Cardiac septum (tissue), 1 donor: ENCODE results near the gene HTR1E. TPM values are rescaled to one million over a fixed set of nuclear protein-coding genes. Genes with fewer than 3 reads are reported as not detected.

Experiments
- total RNA-seq: library from RNA; stranded (reverse); fragmentation: NEBNext Ultra II Directional; extraction: Animal tissue kit (Norgen Biotek cat#: 25700); gene quantifications from one replicate; pipeline ENCODE4 v1.2.1, GENCODE V29; 2021
- donor health status: DM: no; HTN: no; CAD: no.

The HTR1E gene
- total RNA-seq, 1 donor from 2014 or later, result not detected

Other genes with a start within 250 kb of the HTR1E start
- gene CGA, start 157.6 kb downstream of the HTR1E start, total RNA-seq, result not detected
- 34.5 TPM for gene ZNF292, start 218.0 kb downstream of the HTR1E start, total RNA-seq